GM23338 (cell line): ENCODE data around the gene P4HTM. TPM values are rescaled to one million over a fixed set of nuclear protein-coding genes. Genes with fewer than 3 reads are reported as not detected.

Source experiments
- ATAC-seq: fragments of 200-7000 bp; cut with Tn5 transposase; 3 replicates; pipeline ENCODE4 v1.9.1; 2020
- DNase-seq: peaks from one replicate; pipeline ENCODE4 v3.0.0-alpha.2; 2015; ENCODE audit warnings: low spot score
- H2AFZ ChIP-seq: fragments of 200-600 bp; sonication (generic); 2 replicates; pipeline ENCODE4 v1.8.0; 2016; ENCODE audit warnings: antibody characterized with exemption, mild to moderate bottlenecking, moderate library complexity
- H3F3A ChIP-seq: fragments of 200-600 bp; sonication (generic); replicated peaks from 2 replicates; pipeline ENCODE4 v1.8.0; 2017; ENCODE audit warnings: antibody characterized with exemption, mixed run types, low read depth
- H3K27ac ChIP-seq: fragments of 200-600 bp; sonication (generic); 2 replicates; pipeline ENCODE4 v1.6.1; 2016; ENCODE audit warnings: low read depth
- H3K27me3 ChIP-seq: fragments of 200-600 bp; sonication (generic); 2 replicates; pipeline ENCODE4 v1.8.0; 2016; ENCODE audit warnings: mild to moderate bottlenecking, mixed run types, moderate library complexity; ENCODE audit not compliant: insufficient read depth
- H3K36me3 ChIP-seq: fragments of 200-600 bp; sonication (generic); 2 replicates; pipeline ENCODE4 v1.8.0; 2016; ENCODE audit warnings: mild to moderate bottlenecking; ENCODE audit not compliant: insufficient read depth
- H3K4me1 ChIP-seq: fragments of 200-600 bp; sonication (generic); 2 replicates; pipeline ENCODE4 v1.8.0; 2016; ENCODE audit warnings: mild to moderate bottlenecking, moderate library complexity; ENCODE audit not compliant: insufficient read depth
- H3K4me2 ChIP-seq: fragments of 200-600 bp; sonication (generic); 2 replicates; pipeline ENCODE4 v1.7.1; 2017; ENCODE audit warnings: mixed run types
- H3K4me3 ChIP-seq: fragments of 200-600 bp; sonication (generic); 2 replicates; pipeline ENCODE4 v1.6.1; 2016; ENCODE audit warnings: mixed run types
- H3K79me2 ChIP-seq: fragments of 200-600 bp; sonication (generic); replicated peaks from 2 replicates; pipeline ENCODE4 v1.8.0; 2017; ENCODE audit warnings: mild to moderate bottlenecking; ENCODE audit not compliant: insufficient read depth
- H3K9me2 ChIP-seq: fragments of 200-600 bp; sonication (generic); 2 replicates; pipeline ENCODE4 v1.8.0; 2017; ENCODE audit not compliant: insufficient read depth
- H4K20me1 ChIP-seq: fragments of 200-600 bp; sonication (generic); replicated peaks from 2 replicates; pipeline ENCODE4 v1.8.0; 2017; ENCODE audit warnings: mild to moderate bottlenecking; ENCODE audit not compliant: insufficient read depth
- H3K27ac Mint-ChIP-seq: 2 replicates; pipeline ENCODE4 v1.8.0; 2020; ENCODE audit warnings: inconsistent platforms, mild to moderate bottlenecking, moderate library complexity, mixed read lengths
- H3K27me3 Mint-ChIP-seq: 3 replicates; pipeline ENCODE4 v1.8.0; 2022; ENCODE audit warnings: low read depth, mild to moderate bottlenecking, moderate library complexity, mixed read lengths, inconsistent platforms; ENCODE audit not compliant: insufficient read depth, poor library complexity
- H3K36me3 Mint-ChIP-seq: 3 replicates; pipeline ENCODE4 v1.8.0; 2021; ENCODE audit warnings: low read depth, mild to moderate bottlenecking, inconsistent platforms, moderate library complexity, mixed read lengths
- H3K4me1 Mint-ChIP-seq: 3 replicates; pipeline ENCODE4 v1.8.0; 2020; ENCODE audit warnings: mild to moderate bottlenecking, inconsistent platforms, mixed read lengths
- H3K4me3 Mint-ChIP-seq: 3 replicates; pipeline ENCODE4 v1.8.0; 2021; ENCODE audit warnings: moderate library complexity, mild to moderate bottlenecking, inconsistent platforms, mixed read lengths
- H3K9me3 Mint-ChIP-seq: 3 replicates; pipeline ENCODE4 v1.8.0; 2020; ENCODE audit warnings: moderate library complexity, mild to moderate bottlenecking, inconsistent platforms, mixed read lengths
- CREB1 ChIP-seq: fragments of 250-450 bp; sonication (Bioruptor Pico); IDR thresholded peaks from 2 replicates; pipeline ENCODE4 v1.5.0; 2020; ENCODE audit warnings: low read depth, mild to moderate bottlenecking, moderate library complexity
- CTCF ChIP-seq, 2 experiments: fragments of 200-600 bp in 1 of 2; sonication (generic) in 1 of 2; conservative IDR thresholded peaks; 2 replicates each; pipeline versions ENCODE4 v1.5.1 to v1.6.1; 2016 to 2017; ENCODE audit warnings: antibody characterized with exemption in 2 of 2, low read depth in 2 of 2, mild to moderate bottlenecking in 2 of 2, moderate library complexity in 1 of 2
- ETS1 ChIP-seq: IDR thresholded peaks from 2 replicates; pipeline ENCODE4 v1.6.1; 2016; ENCODE audit warnings: antibody characterized with exemption
- EZH2 ChIP-seq: fragments of 200-600 bp; sonication (generic); IDR thresholded peaks from one replicate; pipeline ENCODE4 v1.8.0; 2017; ENCODE audit warnings: antibody characterized with exemption, mild to moderate bottlenecking, low read depth; ENCODE audit not compliant: unreplicated experiment
- EZH2phosphoT487 ChIP-seq: fragments of 200-600 bp; sonication (generic); IDR thresholded peaks from one replicate; pipeline ENCODE4 v1.8.1; 2018; ENCODE audit warnings: antibody characterized with exemption; ENCODE audit not compliant: unreplicated experiment
- JUNB ChIP-seq: IDR thresholded peaks from one replicate; pipeline ENCODE4 v1.6.1; 2016; ENCODE audit warnings: antibody characterized with exemption; ENCODE audit not compliant: unreplicated experiment
- NANOG ChIP-seq: IDR thresholded peaks from 2 replicates; pipeline ENCODE4 v1.6.1; 2016; ENCODE audit warnings: antibody characterized with exemption, borderline replicate concordance
- POLR2AphosphoS5 ChIP-seq: IDR thresholded peaks from 2 replicates; pipeline ENCODE4 v1.6.1; 2016; ENCODE audit warnings: antibody characterized with exemption, low read depth
- REST ChIP-seq: IDR thresholded peaks from one replicate; pipeline ENCODE4 v1.6.1; 2018; ENCODE audit warnings: antibody characterized with exemption; ENCODE audit not compliant: unreplicated experiment
- STAT1 ChIP-seq: IDR thresholded peaks from one replicate; pipeline ENCODE4 v1.6.1; 2016; ENCODE audit warnings: antibody characterized with exemption; ENCODE audit not compliant: unreplicated experiment
- ZNF114 ChIP-seq: fragments of 250-450 bp; sonication (Bioruptor Pico); IDR thresholded peaks from 2 replicates; pipeline ENCODE4 v1.5.0; 2020; ENCODE audit warnings: mild to moderate bottlenecking, moderate library complexity
- ZNF331 ChIP-seq: fragments of 250-450 bp; sonication (Bioruptor Pico); IDR thresholded peaks from 2 replicates; pipeline ENCODE4 v1.5.0; 2020; ENCODE audit warnings: low read depth, mild to moderate bottlenecking, moderate library complexity
- ZNF462 ChIP-seq: fragments of 250-450 bp; sonication (Bioruptor Pico); IDR thresholded peaks from 2 replicates; pipeline ENCODE4 v1.5.0; 2020; ENCODE audit warnings: mild to moderate bottlenecking, moderate library complexity
- polyA plus RNA-seq: library from polyadenylated mRNA; unstranded; fragments of >200 nt; fragmentation: Nextera tagmentation; extraction: Ambion mirVana; gene quantifications from 2 replicates; pipeline ENCODE4 v1.2.1, GENCODE V29; 2016
- total RNA-seq: library from RNA; depleted of rRNA; stranded (reverse); fragments of >200 nt; shearing (Covaris generic); gene quantifications from 2 replicates; pipeline ENCODE4 v1.2.3, GENCODE V29; 2014

Gene P4HTM
- total and polyA plus RNA-seq, 2 experiments from 2014 or later: 15.9 to 28.7 TPM

GRCh38 chr3:49001155-49001554 is 11.1 kb downstream of the P4HTM start:
- H3K36me3 Mint-ChIP-seq: no peaks in the 10 kb centered on the region; the same call in 2 of the 3 replicates
- ATAC-seq: peak; percentile 17; the same call in 2 of the 3 replicates
- no peak; a peak in 1 of 4 replicates for TF ChIP-seq CTCF (conservative IDR thresholded peaks at IDR 0.05; ENCODE audit: low read depth in 2 of 2)
- no peak for TF ChIP-seq ZNF462
- TF ChIP-seq ZNF331: no peak
- TF ChIP-seq STAT1: no peak
- TF ChIP-seq NANOG: no peak
- no peak for TF ChIP-seq REST
- no peak for TF ChIP-seq POLR2AphosphoS5
- TF ChIP-seq EZH2: no peak
- no peak for TF ChIP-seq ZNF114 (CRISPR knock-in tag)
- TF ChIP-seq ETS1: no peak
- TF ChIP-seq JUNB: no peak
- no peak for TF ChIP-seq EZH2phosphoT487
- no peak for TF ChIP-seq CREB1 (CRISPR knock-in tag)

More at GRCh38 chr3:49001155-49001554, 11.1 kb downstream of the P4HTM start:
- no peaks in the 10 kb centered on the region for H3K27me3 ChIP-seq
- 0 out of 2 replicates have a peak, but pooled peaks cover under 1% of the 10 kb centered on the region for H3F3A ChIP-seq
- Mint-ChIP-seq H3K4me1 (peaks cover 23% of the 10 kb centered on the region), H3K4me3 (no peak overlapping the region), H3K27ac (no peak overlapping the region), H3K9me3 (no peaks in the 10 kb centered on the region), H3K27me3 (peaks cover 4% of the 10 kb centered on the region)
- H2AFZ ChIP-seq: no peak overlapping the region
- H3K9me2 ChIP-seq: no peaks in the 10 kb centered on the region; the same call in 1 of the 2 replicates
- no peak overlapping the region for H3K4me2 ChIP-seq
- no peak overlapping the region for H3K27ac ChIP-seq
- no peak for DNase-seq
- no peaks in the 10 kb centered on the region for H3K36me3 ChIP-seq
- H3K4me3 ChIP-seq: no peak overlapping the region
- no peaks in the 10 kb centered on the region for H3K79me2 ChIP-seq
- peaks cover 11% of the 10 kb centered on the region for H3K4me1 ChIP-seq
- H4K20me1 ChIP-seq: no peaks in the 10 kb centered on the region; the same call in 1 of the 2 replicates
